Activated CD4-positive, alpha-beta T cell treated with anti-CD3 and anti-CD28 coated beads, Interleukin-10, Interleukin-2, amounts not matched to agents 100 ng/mL and 50 ng/mL, durations not matched to agents 16 hours and 8 hours (primary cell): ENCODE measurements around the gene PDAP1.
"Not testable (repeated sequence)": the region's sequence is repeated elsewhere in the genome, so short reads cannot be mapped to it uniquely, and the experiment has no call there.

Experiments
- DNase-seq: peaks from one replicate; pipeline ENCODE4 v3.0.0-alpha.2; 2020

Gene PDAP1

GRCh38 chr7:99408379-99409191 lies at the start of gene PDAP1, which contains the start of gene BUD31:
Gene PDAP1 (minus strand): TSS chr7:99408597. CDS start chr7:99408548, 49 bp downstream.
Gene BUD31 (plus strand): TSS chr7:99408969. CDS start chr7:99411093, 2,124 bp downstream.
- peak; percentile 93 for DNase-seq

GRCh38 chr7:99457650-99458493 lies 49.5 kb upstream of the PDAP1 start:
- no peak for DNase-seq

GRCh38 chr7:99457050-99457649 lies 48.8 kb upstream of the PDAP1 start:
- DNase-seq = no peak

- no peak for DNase-seq
Measured at GRCh38 chr7:99456288-99456687, 47.9 kb upstream of the PDAP1 start.

GRCh38 chr7:99455874-99456273 lies 47.5 kb upstream of the PDAP1 start:
- no peak for DNase-seq

- DNase-seq = no peak
Measured at GRCh38 chr7:99453105-99453504, 44.7 kb upstream of the PDAP1 start.

GRCh38 chr7:99452541-99452940 lies 44.1 kb upstream of the PDAP1 start:
- no peak for DNase-seq

GRCh38 chr7:99451936-99452335 lies 43.5 kb upstream of the PDAP1 start:
- no peak for DNase-seq

GRCh38 chr7:99449326-99449725 lies 40.9 kb upstream of the PDAP1 start:
- no peak for DNase-seq

- no peak for DNase-seq
Measured at GRCh38 chr7:99448855-99449254, 40.5 kb upstream of the PDAP1 start.

- DNase-seq = peak; percentile 13
Measured at GRCh38 chr7:99447943-99448342, 39.5 kb upstream of the PDAP1 start.

GRCh38 chr7:99446096-99446495 lies 37.7 kb upstream of the PDAP1 start:
- DNase-seq = no peak

- no peak for DNase-seq
Measured at GRCh38 chr7:99440195-99440594, 31.8 kb upstream of the PDAP1 start.

GRCh38 chr7:99438573-99439480 lies 30.4 kb upstream of the PDAP1 start, which contains the start of the genes CPSF4 and PTCD1:
Gene CPSF4 (plus strand): TSS chr7:99438943. CDS start chr7:99439083, 140 bp downstream.
Gene PTCD1 (minus strand): TSS chr7:99438798. CDS start chr7:99435242, 3,556 bp downstream.
- peak; percentile 98 for DNase-seq

- DNase-seq = no peak
Measured at GRCh38 chr7:99437946-99438572, 29.7 kb upstream of the PDAP1 start.

- no peak for DNase-seq
Measured at GRCh38 chr7:99433158-99433557, 24.8 kb upstream of the PDAP1 start.

GRCh38 chr7:99431756-99432540 lies 23.6 kb upstream of the PDAP1 start:
- DNase-seq = not testable (repeated sequence)

GRCh38 chr7:99429756-99430155 lies 21.4 kb upstream of the PDAP1 start:
- no peak for DNase-seq

- DNase-seq = no peak
Measured at GRCh38 chr7:99428972-99429566, 20.7 kb upstream of the PDAP1 start.
